Stimulated activated naive CD8-positive, alpha-beta T cell treated with anti-CD3 and anti-CD28 coated beads, Interleukin-15, amount 100 ng/mL, for 72 hours (primary cell): ENCODE results near the gene PRKCB.
"Not testable (repeated sequence)": the region's sequence is repeated elsewhere in the genome, so short reads cannot be mapped to it uniquely, and the experiment has no call there.

Source experiments
- ATAC-seq: fragments of 150-1000 bp; cut with Tn5 transposase; 2 replicates; pipeline ENCODE4 v1.10.0; 2021; ENCODE audit warnings: mild to moderate bottlenecking, moderate library complexity
- DNase-seq, 2 donors: peaks; one replicate each; pipeline ENCODE4 v3.0.0; 2021 to 2022
- H3K27ac Mint-ChIP-seq, 2 donors: one replicate each; pipeline ENCODE4 v1.8.0; 2022; ENCODE audit warnings: mild to moderate bottlenecking in 2 of 2, mixed read lengths in 2 of 2, moderate library complexity in 2 of 2
- H3K27me3 Mint-ChIP-seq: one replicate; pipeline ENCODE4 v1.8.0; 2022; ENCODE audit warnings: mixed read lengths
- H3K4me1 Mint-ChIP-seq: one replicate; pipeline ENCODE4 v1.8.0; 2022; ENCODE audit warnings: mild to moderate bottlenecking, mixed read lengths
- H3K4me3 Mint-ChIP-seq, 2 donors: one replicate each; pipeline ENCODE4 v1.8.0; 2022; ENCODE audit warnings: mild to moderate bottlenecking in 2 of 2, mixed read lengths in 2 of 2, moderate library complexity in 1 of 2
- H3K9me3 Mint-ChIP-seq, 2 donors: one replicate each; pipeline ENCODE4 v1.8.0; 2022; ENCODE audit warnings: mixed read lengths in 2 of 2

The PRKCB gene

GRCh38 chr16:23927796-23928195 lies 92.0 kb downstream of the PRKCB start:
- DNase-seq (no peak), ATAC-seq (no peak)
- Mint-ChIP-seq H3K4me3 (no peak overlapping the region), H3K9me3 (peaks cover 9 to 18% of the 10 kb centered on the region in 2 donors), H3K4me1 (peaks cover 50% of the 10 kb centered on the region), H3K27me3 (no peaks in the 10 kb centered on the region), H3K27ac (peak overlapping the region in 1 of 2 donors; percentile 16)

- no peak overlapping the region for H3K4me3 Mint-ChIP-seq
- no peak for ATAC-seq
- no peaks in the 10 kb centered on the region for H3K27me3 Mint-ChIP-seq
- peaks cover 50% of the 10 kb centered on the region for H3K4me1 Mint-ChIP-seq
- H3K27ac Mint-ChIP-seq = peak overlapping the region in 1 of 2 donors; percentile 69
- peaks cover 6 to 28% of the 10 kb centered on the region in 2 donors for H3K9me3 Mint-ChIP-seq
- no peak for DNase-seq
Measured at GRCh38 chr16:23929237-23929636, 93.5 kb downstream of the PRKCB start.

GRCh38 chr16:23929856-23930255 lies 94.1 kb downstream of the PRKCB start:
- Mint-ChIP-seq H3K4me3 (no peak overlapping the region), H3K4me1 (peaks cover 55% of the 10 kb centered on the region), H3K9me3 (peaks cover 5 to 22% of the 10 kb centered on the region in 2 donors), H3K27ac (no peak overlapping the region), H3K27me3 (no peaks in the 10 kb centered on the region)
- DNase-seq = no peak
- ATAC-seq = no peak

GRCh38 chr16:23930791-23931190 lies 95.0 kb downstream of the PRKCB start:
- ATAC-seq (no peak), DNase-seq (no peak)
- Mint-ChIP-seq H3K27ac (no peak overlapping the region), H3K27me3 (no peaks in the 10 kb centered on the region), H3K9me3 (peaks cover 5 to 18% of the 10 kb centered on the region in 2 donors), H3K4me3 (no peak overlapping the region), H3K4me1 (peaks cover 64% of the 10 kb centered on the region)

- DNase-seq (no peak), ATAC-seq (no peak)
- H3K9me3 Mint-ChIP-seq = peaks cover 5 to 18% of the 10 kb centered on the region in 2 donors
- H3K4me1 Mint-ChIP-seq = peaks cover 68% of the 10 kb centered on the region
- no peak overlapping the region for H3K27ac Mint-ChIP-seq
- H3K4me3 Mint-ChIP-seq = no peak overlapping the region
- H3K27me3 Mint-ChIP-seq = no peaks in the 10 kb centered on the region
Measured at GRCh38 chr16:23931199-23931598, 95.4 kb downstream of the PRKCB start.

GRCh38 chr16:23933650-23934049 lies 97.9 kb downstream of the PRKCB start:
- H3K4me1 Mint-ChIP-seq = peaks cover 51% of the 10 kb centered on the region
- ATAC-seq, H3K4me3 Mint-ChIP-seq, H3K27ac Mint-ChIP-seq, H3K27me3 Mint-ChIP-seq, DNase-seq: not testable (repeated sequence)
- H3K9me3 Mint-ChIP-seq = peaks cover 5 to 18% of the 10 kb centered on the region in 2 donors

GRCh38 chr16:23934610-23935236 lies 98.9 kb downstream of the PRKCB start:
- ATAC-seq (no peak), DNase-seq (no peak)
- H3K4me1 Mint-ChIP-seq = peaks cover 46% of the 10 kb centered on the region
- peaks cover 5 to 18% of the 10 kb centered on the region in 2 donors for H3K9me3 Mint-ChIP-seq
- no peaks in the 10 kb centered on the region for H3K27me3 Mint-ChIP-seq
- peak overlapping the region in 1 of 2 donors; percentile 50 for H3K27ac Mint-ChIP-seq
- peak overlapping the region in 1 of 2 donors; percentile 2 for H3K4me3 Mint-ChIP-seq

- DNase-seq = no peak
- ATAC-seq = no peak
- H3K9me3 Mint-ChIP-seq = no peaks in the 10 kb centered on the region
- peaks cover 42% of the 10 kb centered on the region for H3K4me1 Mint-ChIP-seq
- no peak overlapping the region for H3K4me3 Mint-ChIP-seq
- no peaks in the 10 kb centered on the region for H3K27me3 Mint-ChIP-seq
- H3K27ac Mint-ChIP-seq = no peak overlapping the region
Measured at GRCh38 chr16:23940111-23940510, 104.3 kb downstream of the PRKCB start.

GRCh38 chr16:23941025-23941424 lies 105.2 kb downstream of the PRKCB start:
- Mint-ChIP-seq H3K4me3 (no peak overlapping the region), H3K9me3 (no peaks in the 10 kb centered on the region), H3K27ac (no peak overlapping the region), H3K27me3 (no peaks in the 10 kb centered on the region), H3K4me1 (peaks cover 41% of the 10 kb centered on the region)
- DNase-seq = no peak
- ATAC-seq = no peak

GRCh38 chr16:23941963-23942564 lies 106.3 kb downstream of the PRKCB start:
- Mint-ChIP-seq H3K27ac (no peak overlapping the region), H3K4me3 (no peak overlapping the region), H3K9me3 (no peaks in the 10 kb centered on the region), H3K4me1 (peaks cover 44% of the 10 kb centered on the region), H3K27me3 (no peaks in the 10 kb centered on the region)
- ATAC-seq (no peak), DNase-seq (no peak)

- Mint-ChIP-seq H3K9me3 (no peaks in the 10 kb centered on the region), H3K27ac (peak overlapping the region in 1 of 2 donors; percentile 42), H3K27me3 (no peaks in the 10 kb centered on the region), H3K4me3 (no peak overlapping the region), H3K4me1 (peaks cover 59% of the 10 kb centered on the region)
- DNase-seq (no peak), ATAC-seq (peak; percentile 42)
Measured at GRCh38 chr16:23943604-23944003, 107.8 kb downstream of the PRKCB start.

GRCh38 chr16:23944381-23944780 lies 108.6 kb downstream of the PRKCB start:
- DNase-seq = no peak
- no peak for ATAC-seq
- no peak overlapping the region for H3K4me3 Mint-ChIP-seq
- H3K27me3 Mint-ChIP-seq = no peaks in the 10 kb centered on the region
- peaks cover 66% of the 10 kb centered on the region for H3K4me1 Mint-ChIP-seq
- H3K27ac Mint-ChIP-seq = no peak overlapping the region
- H3K9me3 Mint-ChIP-seq = no peaks in the 10 kb centered on the region

GRCh38 chr16:23945243-23945642 lies 109.5 kb downstream of the PRKCB start:
- peaks cover 75% of the 10 kb centered on the region for H3K4me1 Mint-ChIP-seq
- H3K27me3 Mint-ChIP-seq = no peaks in the 10 kb centered on the region
- H3K4me3 Mint-ChIP-seq = peak overlapping the region in 1 of 2 donors; percentile 24
- ATAC-seq (no peak), DNase-seq (no peak)
- H3K9me3 Mint-ChIP-seq = no peaks in the 10 kb centered on the region
- H3K27ac Mint-ChIP-seq = peak overlapping the region in 1 of 2 donors; percentile 72

- no peak for DNase-seq
- no peaks in the 10 kb centered on the region for H3K9me3 Mint-ChIP-seq
- H3K4me1 Mint-ChIP-seq = peaks cover 92% of the 10 kb centered on the region
- no peak overlapping the region for H3K27ac Mint-ChIP-seq
- no peaks in the 10 kb centered on the region for H3K27me3 Mint-ChIP-seq
- ATAC-seq = no peak
- no peak overlapping the region for H3K4me3 Mint-ChIP-seq
Measured at GRCh38 chr16:23947838-23948237, 112.1 kb downstream of the PRKCB start.

- Mint-ChIP-seq H3K9me3 (no peaks in the 10 kb centered on the region), H3K4me3 (peak overlapping the region; percentile 69 to 74), H3K27me3 (no peaks in the 10 kb centered on the region), H3K27ac (peak overlapping the region in 1 of 2 donors; percentile 92), H3K4me1 (peaks cover 90% of the 10 kb centered on the region)
- peak; percentile 74 for ATAC-seq
- DNase-seq = peak; percentile 47 to 67
Measured at GRCh38 chr16:23948949-23949411, 113.2 kb downstream of the PRKCB start.

GRCh38 chr16:23949630-23950290 lies 114.0 kb downstream of the PRKCB start:
- H3K27ac Mint-ChIP-seq = peak overlapping the region; percentile 88 to 95
- no peaks in the 10 kb centered on the region for H3K9me3 Mint-ChIP-seq
- peak; percentile 60 to 82 for DNase-seq
- peaks cover 92% of the 10 kb centered on the region for H3K4me1 Mint-ChIP-seq
- peak overlapping the region; percentile 63 to 69 for H3K4me3 Mint-ChIP-seq
- peak; percentile 71 for ATAC-seq
- no peaks in the 10 kb centered on the region for H3K27me3 Mint-ChIP-seq
